Measurements from ENCODE around the gene SERPINB13.

Gene SERPINB13

GRCh38 chr18:63586966-63587365 lies at the start of gene SERPINB13:
SERPINB13 (plus strand) TSS chr18:63587343; CDS start chr18:63588668, 1,325 bp downstream.
- DNase-seq, result no peak

- no peak for DNase-seq
Observed at GRCh38 chr18:63539904-63540510, 47.1 kb upstream of the SERPINB13 start.

- no peak for DNase-seq
Observed at GRCh38 chr18:63542069-63542468, 45.1 kb upstream of the SERPINB13 start, which contains the start of gene SERPINB12. SERPINB12 (plus strand) TSS chr18:63542369; CDS start chr18:63556160, 13,791 bp downstream.

GRCh38 chr18:63544017-63544416 lies 43.1 kb upstream of the SERPINB13 start:
- DNase-seq, result no peak

- no peak for DNase-seq
Observed at GRCh38 chr18:63545000-63545399, 42.1 kb upstream of the SERPINB13 start.

- no peak for DNase-seq
Observed at GRCh38 chr18:63550068-63550467, 37.1 kb upstream of the SERPINB13 start.

DNA sequence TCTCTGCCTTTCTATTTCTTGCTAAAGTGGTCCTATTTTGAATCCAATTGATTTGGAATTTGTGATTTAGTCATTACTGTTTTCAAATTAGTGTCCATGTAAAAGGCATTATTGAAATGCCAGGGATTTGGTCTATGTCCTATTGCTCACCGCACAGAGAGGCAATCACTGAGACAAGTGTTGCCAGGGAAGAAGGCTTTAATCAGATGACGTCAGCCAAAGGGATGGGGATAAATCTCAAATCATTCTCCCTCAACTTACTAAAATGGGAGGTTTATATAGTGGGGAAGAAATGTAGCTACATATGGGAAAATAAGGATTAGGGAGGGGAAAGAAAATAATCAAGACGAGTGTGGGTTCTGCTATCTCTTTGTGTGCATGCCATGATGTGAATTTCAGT lies 35.4 kb upstream of the SERPINB13 start:
- no peak for DNase-seq

- no peak for DNase-seq
Observed at GRCh38 chr18:63552581-63552980, 34.6 kb upstream of the SERPINB13 start.

GRCh38 chr18:63553081-63553480 lies 34.1 kb upstream of the SERPINB13 start:
- no peak for DNase-seq

DNA sequence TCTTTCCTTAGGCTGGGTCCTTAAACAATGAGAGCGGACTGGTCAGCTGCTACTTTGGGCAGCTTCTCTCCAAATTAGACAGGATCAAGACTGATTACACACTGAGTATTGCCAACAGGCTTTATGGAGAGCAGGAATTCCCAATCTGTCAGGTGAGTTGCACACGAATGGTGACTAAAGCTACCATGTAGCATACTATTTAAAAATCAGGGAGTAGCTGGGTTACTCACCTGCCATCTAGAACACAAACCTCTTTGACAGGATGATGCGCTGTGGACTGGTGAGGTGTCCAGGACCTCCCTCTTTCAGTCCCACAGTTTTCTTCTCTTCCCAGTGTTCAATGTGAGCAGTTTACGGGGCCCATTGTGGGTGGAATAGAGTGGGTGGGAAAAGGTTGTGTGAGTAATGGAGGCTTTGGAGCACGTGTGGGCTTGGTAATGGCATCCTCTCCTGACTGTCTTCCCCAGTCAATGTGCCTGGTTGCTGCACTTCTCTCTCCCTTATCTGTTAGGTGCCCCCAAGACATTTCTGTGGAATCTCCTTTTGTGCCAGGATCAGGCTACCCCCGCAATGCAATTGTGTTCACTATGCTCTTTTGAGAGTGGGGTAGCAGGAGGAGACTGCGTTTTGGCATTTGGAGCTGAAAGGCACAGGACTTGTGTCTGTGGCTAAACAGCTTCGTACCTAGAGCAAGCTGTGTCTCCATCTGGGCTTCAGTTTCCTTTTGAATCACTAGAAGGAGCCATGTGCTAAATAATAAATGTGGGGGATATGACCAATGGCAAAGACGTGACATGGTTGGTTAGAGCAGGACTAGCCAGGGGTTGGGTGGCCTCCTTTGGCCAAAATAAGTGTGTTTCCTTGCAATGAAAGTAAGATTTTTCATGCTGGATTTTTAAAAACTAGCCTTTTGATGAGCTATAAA lies 27.3 kb upstream of the SERPINB13 start:
- no peak for DNase-seq

DNA sequence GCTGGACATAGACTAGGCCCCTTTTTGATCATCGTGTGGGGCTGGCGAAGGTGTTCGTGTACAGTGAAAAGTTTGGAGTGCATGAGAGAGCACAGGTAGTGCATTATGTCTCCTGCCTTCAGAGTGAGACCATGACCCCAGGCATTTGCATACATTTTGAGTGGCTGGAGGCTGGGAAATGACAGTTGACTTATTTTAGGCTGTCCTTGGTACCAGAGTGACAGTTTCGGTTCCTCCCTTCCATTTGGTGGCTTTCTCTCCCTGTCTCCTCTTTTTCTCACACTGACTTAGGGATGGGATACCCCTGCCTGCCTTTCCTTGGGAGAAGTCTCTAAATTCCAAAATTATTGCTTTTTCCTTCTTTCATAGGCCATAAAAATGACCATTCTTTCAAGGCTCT lies 24.9 kb upstream of the SERPINB13 start:
- DNase-seq, result no peak

- no peak for DNase-seq
Observed at GRCh38 chr18:63564021-63564420, 23.1 kb upstream of the SERPINB13 start.

- DNase-seq, result no peak
Observed at GRCh38 chr18:63564561-63564960, 22.6 kb upstream of the SERPINB13 start.

DNA sequence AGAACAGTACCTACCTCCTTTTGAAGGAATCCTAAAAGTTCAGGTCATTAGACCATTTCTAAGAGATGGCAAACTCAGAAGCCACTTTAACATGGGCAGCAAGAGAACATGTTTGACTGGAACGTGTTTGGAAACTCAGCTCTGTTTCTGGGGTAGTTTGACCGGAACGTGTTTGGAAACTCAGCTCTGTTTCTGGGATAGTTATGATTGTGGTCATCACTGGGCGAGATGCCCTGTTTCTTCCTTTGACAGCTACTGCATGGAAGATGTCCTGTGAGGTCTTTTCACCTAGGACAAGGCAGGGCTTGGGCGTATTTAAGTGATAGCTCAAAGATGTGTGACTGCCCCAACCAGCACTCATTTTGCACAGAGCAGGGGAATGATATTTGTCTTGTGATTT lies 19.9 kb upstream of the SERPINB13 start:
- DNase-seq, result no peak

- no peak for DNase-seq
Observed at GRCh38 chr18:63567825-63568224, 19.3 kb upstream of the SERPINB13 start.

GRCh38 chr18:63570721-63571120 lies 16.4 kb upstream of the SERPINB13 start:
- no peak for DNase-seq

DNA sequence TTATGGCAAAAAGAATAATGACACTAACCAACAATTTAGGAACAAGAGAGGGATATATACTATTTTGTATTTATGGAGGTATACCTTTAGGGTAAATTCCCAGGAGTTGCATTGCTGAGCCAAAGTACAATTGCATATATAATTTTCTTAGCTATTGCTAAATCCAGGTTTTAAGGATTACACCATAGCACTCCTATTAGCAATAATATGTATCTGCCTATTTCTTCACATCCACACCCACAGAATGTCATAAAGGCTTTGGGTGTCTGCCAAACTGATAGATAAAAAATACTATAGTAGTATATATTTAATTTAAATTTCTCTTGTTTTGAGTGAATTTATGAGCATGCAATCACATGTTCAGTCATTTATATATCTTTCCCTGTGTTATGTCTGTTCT lies 11.5 kb upstream of the SERPINB13 start:
- DNase-seq, result no peak

- no peak for DNase-seq
Observed at GRCh38 chr18:63578357-63578958, 8.7 kb upstream of the SERPINB13 start.

DNA sequence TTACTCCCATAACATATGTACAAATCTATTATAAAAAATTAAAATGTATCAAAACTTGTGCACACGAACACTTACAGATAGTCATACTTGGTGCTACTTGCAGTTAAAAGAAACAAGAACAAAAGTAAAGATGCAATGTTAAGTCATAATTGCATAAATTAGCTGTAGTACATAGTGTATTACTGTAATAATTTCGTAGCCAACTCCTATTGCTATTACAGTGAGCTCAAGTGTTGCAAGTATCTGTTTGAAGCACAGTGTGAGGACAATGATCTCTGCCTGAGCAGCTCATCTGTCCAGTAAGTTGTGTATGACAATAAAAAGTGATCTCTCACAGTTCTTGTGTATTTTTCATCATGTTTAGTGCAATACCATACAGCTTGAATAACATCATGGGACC lies 7.5 kb upstream of the SERPINB13 start:
- DNase-seq, result no peak

- no peak for DNase-seq
Observed at GRCh38 chr18:63585988-63586387, 1.2 kb upstream of the SERPINB13 start.

DNA sequence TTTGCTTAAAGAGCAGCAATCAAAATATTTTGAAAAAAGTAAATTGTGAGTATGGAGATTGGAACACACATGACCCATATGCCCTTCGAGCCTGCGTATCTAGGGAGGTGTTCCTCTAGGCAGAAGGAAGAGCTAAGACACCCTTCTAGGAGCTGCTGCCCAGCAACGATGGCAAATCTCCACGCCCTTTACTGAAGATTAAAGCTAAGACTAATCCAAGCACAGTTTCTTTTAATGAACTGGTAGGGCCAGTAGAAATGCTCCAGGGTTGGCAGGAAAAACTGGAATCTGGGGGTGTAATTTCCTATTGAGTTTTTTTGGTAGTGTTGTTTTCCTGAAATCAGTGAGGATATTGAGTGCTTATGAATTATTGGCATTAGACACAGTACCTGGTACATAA lies 712 bp upstream of the SERPINB13 start:
- no peak for DNase-seq

GRCh38 chr18:63588909-63589308 lies 1.8 kb downstream of the SERPINB13 start:
- DNase-seq, result no peak

DNA sequence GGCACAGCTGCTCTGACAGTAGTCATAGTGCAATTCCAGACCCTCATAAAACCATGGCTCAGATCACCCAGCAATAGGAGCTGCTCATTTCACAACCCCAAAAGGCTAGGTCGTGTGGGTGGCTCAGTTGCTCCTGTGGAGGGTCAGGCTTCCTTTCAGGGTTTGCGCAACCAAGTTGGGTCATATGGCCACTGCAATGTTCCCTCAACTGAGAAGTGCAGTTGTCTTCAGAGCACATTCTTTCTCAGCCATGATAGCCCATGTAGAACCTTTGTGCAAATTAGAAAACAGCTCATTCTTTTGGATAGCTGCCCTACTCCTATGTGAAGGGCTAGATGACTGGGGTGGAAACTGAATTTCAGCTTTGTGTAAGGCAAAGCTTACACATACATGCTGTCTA lies 3.2 kb downstream of the SERPINB13 start:
- no peak for DNase-seq

Data from activated CD4-positive, alpha-beta T cell treated with anti-CD3 and anti-CD28 coated beads for 1 hour (primary cell).